HG03060 (cell line): ENCODE data around the gene MCM3AP.

Experiments used
- ATAC-seq: cut with Tn5 transposase; IDR thresholded peaks from one replicate; pipeline ENCODE4 v1.9.1; 2021; ENCODE audit warnings: low read depth, moderate number of reproducible peaks; ENCODE audit not compliant: unreplicated experiment

The MCM3AP gene

DNA sequence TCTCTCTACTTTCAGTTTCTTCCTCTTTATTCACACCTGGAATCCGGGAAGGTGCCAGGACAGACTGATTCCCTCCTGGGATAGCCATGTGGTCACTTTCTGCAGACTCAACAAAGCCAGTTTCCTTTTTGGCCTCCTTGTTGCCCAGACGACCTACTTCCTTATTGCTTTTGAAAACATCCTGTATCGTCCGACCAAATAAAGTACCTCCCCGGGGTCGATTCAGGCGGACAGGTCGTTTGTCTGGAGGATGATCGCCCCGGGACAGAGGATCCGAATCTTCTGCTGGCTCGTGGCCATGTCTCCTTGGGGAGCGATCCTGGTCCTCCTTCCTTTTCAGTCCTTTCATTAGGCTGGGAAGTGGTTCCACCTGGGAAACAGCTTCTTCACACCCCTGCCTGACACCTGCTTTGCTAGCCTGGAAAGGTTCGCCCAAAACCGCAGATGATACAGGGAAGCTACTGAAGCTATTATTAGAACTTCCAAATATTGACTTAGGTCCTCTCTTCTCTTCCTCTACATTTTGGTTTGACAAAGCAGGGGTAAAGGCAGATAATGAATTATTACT, 1.2 kb downstream of the MCM3AP start:
- no peak for ATAC-seq

DNA sequence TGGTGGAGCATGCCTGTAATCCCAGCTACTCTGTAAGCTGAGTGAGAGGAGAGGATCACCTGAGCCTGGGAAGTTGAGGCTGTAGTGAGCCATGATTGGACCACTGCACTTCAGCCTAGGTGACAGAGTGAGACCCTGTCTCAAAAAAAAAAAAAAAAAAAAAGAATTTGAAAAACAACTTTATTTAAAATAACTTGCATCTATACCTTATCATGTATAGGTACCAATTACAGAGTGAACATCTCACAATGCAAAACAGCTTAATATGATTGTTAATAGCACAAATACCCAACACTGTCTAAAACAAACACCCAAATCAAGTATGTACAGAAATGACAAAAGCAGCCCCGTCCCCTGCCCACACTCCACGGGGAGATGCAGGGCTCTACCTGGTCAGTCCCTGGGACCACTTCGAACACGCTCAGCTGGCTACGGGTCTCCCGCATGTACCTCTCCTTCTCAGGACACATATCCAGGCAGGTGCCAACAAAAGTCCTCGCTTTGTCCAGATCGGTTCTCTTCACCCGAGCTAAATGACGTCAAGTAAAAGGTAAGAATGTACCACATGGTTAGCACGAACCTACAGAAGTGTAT, 10.5 kb downstream of the MCM3AP start:
- ATAC-seq, result no peak

DNA sequence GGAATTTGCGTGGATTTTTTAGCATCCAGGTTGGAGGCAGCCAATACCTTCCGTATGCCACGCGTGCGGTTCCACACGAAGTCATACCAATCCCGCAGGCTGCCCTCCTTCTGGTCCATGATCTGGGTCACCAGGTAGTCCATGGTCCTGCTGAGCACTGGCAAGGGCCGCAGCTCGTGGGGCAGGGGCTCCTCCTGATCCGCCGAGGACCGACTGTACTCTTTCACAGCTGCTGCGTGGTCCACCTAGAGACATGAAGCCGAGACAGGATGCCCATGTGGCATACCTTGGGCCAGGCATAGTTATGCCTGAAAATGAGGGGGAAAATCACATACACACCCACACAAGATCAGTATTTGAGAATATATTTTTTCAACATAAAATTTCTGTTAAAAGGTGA, 12.1 kb downstream of the MCM3AP start:
- ATAC-seq, result no peak

DNA sequence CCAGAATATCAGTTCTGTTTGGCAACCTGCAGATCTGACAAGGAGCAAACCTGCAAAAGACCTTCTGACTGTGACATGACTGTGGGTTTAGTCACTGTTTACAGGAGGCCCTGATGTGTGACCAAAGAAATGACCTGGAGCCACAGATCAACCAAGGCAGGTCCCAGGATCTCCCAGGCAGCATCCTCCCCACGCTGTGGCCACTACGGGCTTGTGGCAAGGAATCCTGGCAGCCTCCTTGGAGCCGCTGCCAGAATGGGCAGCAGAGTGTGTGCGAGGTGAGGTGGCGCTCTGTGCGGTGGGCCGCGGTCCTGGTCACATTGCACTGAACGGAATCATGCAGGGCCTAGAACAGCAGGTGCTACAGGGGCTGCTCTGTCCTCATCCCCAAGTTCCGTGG, 15.9 kb downstream of the MCM3AP start:
- no peak for ATAC-seq

DNA sequence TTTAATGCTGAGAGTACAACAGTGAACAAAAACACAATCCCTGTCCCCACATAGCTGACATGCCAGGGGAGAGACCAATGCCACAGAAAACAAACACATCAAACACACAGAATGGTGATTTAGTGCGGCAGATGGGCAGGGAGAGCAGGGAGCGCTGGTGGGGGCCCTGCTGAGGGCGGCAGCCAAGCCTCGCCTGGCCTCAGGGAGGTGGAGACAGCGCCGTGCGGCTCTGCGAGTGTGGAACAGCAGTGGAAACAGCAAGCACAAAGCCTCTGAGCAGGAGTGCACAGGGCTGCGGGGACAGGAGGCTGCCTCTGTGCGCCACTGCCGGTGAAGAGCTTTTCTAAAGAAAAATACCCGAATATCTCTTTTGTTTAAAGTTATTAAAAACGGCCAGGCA, 17.0 kb downstream of the MCM3AP start:
- no peak for ATAC-seq

DNA sequence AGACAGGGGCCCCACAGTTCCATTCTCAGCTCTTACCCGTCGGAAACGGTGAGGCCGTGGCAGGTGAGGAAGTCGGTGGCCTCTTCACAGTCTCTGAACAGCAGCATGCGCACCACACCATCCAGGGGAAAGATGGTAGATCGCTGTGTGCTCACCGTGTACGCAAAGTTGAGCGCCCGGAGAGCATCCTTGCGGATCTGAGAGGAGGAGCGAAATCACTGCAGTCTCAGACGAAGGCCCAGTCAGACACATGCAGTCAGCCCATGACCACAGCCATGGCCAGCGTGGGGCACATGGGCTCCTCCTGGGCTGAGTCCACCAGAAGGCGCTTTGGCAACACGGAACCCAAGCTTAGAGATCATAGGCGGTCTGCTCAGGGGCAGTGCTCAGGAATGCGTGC, 18.5 kb downstream of the MCM3AP start:
- no peak for ATAC-seq

DNA sequence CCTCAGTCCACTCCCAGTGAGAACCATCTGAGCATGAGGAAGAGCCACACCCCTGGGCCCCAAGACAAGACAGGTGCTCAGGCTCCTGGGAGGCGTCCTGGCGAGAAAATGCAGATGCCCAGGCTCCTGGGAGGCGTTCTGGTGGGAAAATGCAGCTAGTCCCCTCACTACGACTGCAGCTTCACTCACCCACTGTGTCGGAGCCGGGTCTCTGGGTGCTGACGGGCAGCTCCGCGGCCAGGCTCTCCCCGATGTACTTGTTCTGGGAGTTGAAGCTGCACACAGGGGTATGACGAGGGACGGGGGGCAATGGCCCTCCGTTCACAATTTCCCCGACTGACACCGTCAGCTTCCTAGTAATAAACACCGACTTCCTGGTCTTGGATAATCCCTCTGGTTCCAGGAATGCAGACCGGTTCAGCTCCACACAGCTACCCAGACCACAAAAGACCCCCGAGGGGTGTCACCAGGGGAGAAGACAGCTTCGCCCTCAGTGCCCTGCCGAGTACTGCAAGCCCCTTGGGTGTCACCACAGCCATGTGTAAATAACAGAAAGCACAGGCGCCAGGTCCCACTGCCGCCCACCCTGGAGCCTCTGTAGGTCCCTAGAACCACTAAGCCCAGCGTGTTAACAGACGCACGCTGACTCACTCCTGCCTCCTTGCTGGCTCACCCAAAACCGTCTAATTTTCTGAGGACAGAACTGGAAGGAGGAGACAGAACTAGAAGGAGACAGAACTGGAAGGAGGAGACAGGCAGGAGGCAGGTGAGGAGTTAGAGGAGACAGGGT, 19.5 kb downstream of the MCM3AP start:
- ATAC-seq, result no peak

DNA sequence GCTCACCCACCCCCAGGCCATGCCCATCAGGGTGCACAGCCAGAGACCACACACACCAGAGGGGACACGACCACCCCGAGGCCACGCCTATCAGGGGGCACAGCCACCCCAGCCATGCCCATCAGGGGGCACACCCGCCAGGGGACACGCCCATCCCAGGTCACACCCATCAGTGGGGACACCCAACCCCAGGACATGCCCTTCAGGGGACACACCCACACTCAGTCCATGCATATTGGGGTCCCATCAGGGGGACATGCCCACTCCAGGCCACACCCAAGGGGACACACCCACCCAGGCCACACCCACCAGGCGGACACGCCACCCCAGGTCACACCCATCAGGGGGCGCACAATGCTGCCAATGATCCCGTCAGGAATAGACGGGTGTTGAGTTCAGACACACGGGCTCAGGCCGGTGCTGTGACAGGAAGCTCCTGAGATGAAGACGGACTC, 20.7 kb downstream of the MCM3AP start:
- no peak for ATAC-seq

DNA sequence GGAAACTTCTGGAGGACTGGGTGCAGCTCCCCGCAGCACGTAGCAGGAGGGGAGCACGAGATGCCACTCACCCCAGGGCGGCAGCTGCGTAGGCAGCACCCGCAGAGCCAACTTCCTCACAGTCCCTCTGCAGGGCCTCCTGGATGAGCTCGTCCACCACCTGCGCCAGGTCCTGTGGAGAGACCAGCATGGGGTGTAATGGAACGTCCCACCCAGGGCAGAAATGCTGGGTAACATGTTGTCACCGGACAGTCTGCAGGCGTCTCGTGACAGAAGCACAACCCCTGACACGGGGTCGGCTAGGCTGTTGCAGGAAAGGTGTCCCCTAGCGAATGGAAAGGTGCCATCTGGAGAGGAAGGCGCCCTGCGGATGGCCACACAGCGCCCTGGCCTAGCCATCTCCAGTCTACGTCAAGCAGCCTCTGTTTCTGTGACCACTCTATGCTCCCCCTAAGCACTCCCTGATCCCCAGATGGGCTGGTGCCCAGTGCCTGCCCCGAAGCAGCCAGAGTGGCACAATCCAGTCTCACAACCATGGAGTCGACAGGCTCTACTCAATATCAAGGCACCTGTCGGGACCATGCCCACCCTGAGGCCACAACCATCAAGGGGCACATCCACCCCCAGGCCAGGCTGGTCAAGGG, 21.2 kb downstream of the MCM3AP start:
- no peak for ATAC-seq

DNA sequence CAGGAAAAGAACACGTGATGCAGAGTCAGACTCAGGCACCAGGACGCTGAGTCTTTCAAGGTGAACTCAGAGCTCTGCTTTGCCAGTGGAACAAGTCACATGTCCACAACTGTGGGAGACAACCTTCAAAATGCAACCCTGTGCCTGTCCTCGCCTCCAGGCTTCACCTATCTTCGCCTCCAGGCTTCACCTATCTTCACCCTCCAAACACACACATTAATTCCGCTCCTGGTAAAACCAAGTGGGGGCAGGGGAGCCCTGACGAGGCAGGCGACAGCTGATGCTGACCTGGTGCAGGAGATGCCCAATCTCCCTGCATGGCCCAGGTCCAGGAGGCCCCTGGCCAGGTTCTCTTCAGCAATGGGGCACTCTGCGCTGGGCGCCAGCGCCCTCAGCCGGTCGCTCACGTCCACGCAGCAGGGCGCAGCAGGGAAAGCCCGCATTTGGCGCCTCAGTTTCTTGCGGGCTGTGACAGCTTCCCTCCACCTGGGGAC, 28.9 kb downstream of the MCM3AP start:
- ATAC-seq, result no peak

DNA sequence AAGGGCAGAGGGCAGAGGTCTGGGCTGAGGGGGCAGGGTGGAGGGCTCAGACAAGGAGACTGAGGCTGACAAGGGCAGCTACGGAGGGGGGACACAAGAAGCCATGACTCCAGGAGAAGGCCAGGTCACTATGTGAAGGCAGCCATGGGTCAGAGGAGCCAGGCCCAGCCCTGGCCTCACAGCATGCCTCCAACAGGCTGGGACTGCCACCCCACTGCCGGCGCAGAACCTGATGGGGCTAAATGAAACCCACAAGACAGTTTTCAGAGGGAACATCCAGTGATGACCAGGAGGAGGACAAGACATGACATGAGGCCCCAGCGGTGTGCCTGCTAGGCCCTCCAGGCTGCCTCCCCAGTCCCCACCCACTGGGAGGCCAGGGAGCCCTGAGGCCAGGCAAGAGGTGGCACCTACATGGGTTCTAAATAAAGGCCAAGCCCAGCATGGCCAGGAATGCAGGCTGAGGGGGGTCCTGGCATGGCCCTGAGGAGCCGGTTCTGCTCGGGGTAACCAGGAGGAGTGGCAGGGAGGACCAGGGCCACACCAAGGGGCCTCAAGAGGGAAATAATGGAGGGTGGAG, 29.6 kb downstream of the MCM3AP start:
- no peak for ATAC-seq

DNA sequence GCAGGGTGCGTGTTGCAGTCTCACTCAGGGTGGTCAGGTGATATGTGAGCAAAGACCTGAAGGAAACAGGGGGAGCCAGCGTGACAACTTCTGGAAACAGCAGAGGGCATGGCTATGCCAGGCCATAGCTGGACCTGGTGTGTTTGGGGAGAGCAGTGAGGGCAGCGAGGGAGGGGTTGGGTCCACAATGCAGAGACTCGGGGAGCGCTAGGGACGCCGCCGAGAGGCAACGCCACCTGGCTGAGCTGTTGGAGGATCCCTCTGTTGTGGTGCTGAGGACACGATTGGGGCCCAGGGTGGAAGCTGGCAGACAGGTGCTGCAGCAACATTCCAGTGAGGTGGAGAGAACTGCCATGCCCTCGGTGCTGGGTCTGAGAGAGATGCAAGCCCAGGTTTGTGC, 30.2 kb downstream of the MCM3AP start:
- no peak for ATAC-seq

DNA sequence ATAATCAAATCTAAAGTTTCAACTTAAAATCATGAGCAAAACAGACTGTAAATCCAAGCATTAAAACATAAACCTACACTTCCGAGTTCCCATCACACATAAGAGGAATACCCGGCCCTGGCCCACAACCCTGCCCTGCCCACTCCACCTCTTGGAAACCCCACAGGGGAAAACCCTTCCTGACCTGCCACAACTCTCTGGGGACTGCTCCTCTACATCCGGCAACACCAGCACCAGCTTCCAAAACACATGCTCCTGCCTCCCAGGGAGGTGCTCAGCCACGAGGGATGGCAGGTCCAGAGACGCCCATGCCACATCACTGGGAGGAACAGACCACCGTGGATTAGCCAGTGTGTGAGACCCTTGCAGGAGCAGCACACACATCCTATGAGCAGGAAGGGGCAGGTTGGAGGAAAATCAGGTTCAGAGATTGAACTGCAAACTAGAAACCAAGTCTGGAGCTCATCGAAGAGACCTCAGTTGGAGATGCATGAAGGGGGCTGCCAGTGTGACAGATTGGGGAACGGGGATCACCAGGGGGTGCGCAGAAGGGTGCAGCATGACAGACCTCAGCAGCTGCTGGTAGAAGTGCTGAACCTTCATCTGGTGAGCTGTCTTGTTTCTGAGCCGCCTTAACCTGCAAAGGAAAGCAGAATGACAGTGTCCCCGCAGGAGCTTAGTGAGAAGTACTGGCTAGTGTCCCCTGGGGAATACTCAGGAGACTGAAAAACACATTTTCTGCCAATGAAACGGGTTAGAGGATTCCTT, 31.0 kb downstream of the MCM3AP start:
- ATAC-seq, result no peak

DNA sequence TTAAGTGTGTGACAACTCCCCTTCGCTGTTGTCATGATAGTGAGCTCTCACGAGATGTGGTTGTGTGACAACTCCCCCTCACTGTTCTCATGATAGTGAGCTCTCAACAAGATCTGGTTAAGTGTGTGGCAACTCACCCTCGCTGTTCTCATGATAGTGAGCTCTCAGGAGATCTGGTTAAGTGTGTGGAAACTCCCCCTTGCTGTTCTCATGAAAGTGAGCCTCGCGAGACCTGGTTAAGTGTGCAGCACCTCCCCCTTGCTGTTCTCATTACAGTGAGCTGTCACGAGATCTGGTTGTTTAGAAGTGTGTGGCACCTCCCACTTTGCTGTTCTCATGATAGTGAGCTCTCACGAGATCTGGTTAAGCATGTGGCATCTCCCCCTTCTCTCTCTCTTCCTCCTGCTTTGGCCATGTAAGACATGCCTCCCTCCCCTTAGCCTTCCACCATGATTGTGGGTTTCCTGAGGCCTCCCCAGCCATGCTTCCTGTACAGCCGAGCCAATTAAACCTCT, 31.7 kb downstream of the MCM3AP start:
- ATAC-seq, result peak; percentile 53

DNA sequence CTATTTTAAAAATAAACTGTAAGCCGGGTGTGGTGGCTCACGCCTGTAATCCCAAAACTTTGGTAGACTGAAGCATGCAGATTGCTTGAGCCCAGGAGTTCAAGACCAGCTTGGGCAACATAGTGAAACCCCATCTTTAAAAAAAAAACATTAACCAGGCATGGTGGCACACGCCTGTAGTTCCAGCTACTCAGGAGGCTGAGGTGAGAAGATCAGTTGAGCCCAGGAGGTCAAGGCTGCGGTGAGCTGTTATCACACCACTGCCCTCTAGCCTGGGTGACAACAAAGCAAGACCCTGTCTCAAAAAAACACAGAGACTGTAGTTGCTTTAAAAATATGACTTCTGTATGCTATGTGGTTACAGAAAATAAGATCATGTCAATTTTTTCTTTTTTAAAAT, 32.6 kb downstream of the MCM3AP start:
- no peak for ATAC-seq

DNA sequence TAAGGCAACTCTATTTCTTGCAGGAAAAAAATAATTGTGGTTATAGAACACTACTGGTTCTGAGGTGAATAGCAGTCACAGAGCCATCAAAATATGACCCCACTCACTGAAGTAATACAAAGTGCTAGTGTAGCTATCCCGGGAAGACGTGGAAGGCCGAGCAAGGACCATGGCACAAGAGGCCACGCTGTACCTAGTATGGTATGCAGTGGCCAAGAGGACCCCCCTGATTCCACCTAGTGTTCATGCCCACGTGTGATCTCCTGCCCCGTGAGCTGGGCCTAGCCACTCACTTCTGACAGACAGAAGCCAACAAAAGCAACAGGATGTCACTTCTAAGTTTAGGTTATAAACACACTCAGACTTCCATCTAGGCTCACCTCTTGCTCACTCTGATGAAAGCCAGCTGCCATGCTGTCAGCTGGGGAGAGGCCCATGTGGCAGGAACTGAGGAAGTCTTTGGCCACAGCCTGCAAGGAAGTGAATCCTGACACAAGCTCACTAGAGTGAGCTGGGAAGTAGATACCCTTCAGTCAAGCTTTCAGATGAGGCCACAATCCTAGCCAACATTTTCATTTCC, 35.2 kb downstream of the MCM3AP start:
- no peak for ATAC-seq

DNA sequence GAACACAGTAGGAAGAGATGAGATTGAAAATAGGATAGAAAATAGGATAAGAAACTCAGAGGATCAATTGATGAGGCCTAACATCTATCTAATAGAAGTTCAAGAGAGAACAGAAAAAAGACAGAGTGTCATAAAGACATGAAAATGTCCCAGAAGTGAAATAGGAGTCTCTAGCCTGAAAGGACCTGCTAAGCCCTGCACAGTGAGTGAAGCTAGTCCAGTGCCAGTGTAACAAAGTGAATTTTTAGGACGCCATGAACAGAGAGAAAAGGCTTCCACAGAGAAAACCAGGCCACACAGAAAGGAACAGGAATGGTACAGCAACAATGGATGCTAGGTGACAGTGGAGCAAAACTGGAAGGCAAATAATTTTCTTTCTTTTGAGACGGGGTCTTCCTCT, 36.6 kb downstream of the MCM3AP start:
- ATAC-seq, result no peak

DNA sequence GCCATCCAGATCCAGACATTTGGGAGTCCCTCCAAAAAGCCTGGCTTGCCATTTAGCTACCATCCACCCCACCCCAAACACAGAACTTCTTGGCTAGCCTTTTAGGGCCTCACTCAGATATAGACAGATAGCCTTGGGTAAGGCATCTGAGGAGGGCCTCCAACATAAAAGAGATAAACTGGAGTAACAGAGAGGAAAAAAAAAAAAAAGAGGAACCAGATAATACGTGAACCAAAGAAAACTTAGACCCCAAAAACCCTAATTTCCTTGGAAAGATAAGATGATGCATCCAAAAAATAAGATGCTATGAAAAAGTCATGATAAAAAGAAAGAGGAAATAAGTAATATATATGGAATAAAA, 37.0 kb downstream of the MCM3AP start:
- no peak for ATAC-seq

DNA sequence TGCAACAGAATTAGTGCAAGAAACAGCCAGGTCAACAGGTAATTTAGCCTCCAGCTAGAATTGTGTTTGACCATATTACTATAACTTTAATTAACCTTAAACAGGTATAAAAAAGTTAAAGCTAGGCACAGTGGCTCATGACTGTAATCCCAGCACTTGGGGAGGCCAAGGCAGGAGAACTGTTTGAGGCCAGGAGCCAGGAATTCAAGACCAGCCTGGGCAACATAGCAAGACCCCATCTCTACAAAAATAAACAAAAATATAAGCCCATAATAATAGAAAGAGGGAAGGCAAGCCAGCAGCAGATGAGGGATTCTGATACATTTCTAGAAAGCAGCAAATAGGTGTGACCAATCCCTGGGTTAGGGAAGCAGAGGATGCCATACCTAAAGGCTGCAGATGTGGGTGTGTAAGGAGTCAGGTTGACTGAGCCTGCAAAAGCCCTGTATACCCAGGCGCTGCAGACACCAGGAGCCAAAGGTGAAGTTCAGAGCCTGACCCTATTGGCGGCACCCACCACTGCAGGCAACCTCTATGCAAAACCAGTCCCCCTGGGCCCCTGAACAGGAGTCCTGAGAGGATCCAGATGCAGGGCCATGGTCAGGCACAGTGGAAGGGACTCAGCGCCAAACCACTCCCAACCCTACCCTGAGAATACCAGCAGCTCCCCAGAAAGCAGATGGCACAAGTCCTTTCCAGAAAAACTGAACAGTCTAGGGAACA, 37.6 kb downstream of the MCM3AP start:
- no peak for ATAC-seq
